Stimulated activated naive CD8-positive, alpha-beta T cell treated with anti-CD3 and anti-CD28 coated beads, Interleukin-15, Interleukin-2, amounts not matched to agents 100 U/mL and 50 U/mL, for 24 hours (primary cell): ENCODE data around the gene GPR162.

ENCODE experiments used
- ATAC-seq: fragments of 150-1000 bp; cut with Tn5 transposase; one replicate; pipeline ENCODE4 v1.10.0; 2021
- DNase-seq: peaks from one replicate; pipeline ENCODE4 v3.0.0; 2021

The GPR162 gene

DNA sequence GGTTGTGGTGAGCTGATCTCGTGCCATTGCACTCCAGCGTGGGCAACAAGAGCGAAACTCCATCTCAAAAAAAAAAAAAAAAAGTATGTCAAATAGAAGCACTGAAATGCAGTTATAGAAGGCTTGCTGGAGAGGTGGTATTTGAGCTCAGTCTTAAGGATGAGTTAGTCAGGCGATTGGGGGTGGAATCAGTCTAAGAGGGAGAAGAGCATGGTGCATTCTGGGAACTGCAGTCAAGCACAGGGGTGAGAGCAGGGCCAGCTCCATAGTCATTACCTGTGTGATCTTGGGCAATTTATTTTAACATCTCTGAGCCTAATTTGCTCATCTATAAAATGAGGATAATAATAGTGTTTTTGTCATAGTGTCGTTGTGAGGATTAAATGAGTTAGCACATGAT is 13.3 kb downstream of the GPR162 start:
- DNase-seq (no peak), ATAC-seq (no peak)

DNA sequence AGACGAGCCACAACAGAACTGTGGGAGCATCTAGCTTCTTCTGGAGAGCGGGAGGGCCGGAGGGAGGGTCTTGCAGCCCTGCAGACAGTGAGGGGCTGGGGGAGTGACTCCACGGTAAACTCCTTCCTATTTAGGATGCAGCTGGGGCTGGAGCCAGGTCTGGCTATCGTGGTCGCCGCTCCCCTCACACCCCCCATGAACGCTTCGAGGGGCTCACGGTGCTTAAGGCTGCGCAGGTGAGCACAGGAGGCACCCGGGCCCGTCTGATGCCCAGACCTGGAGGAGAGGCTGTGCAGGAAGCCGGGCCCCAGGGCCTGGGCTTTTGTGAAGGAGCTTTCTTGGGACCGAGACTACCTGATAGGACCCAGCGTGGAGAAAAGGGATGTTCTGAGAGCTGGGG is 15.2 kb downstream of the GPR162 start:
- ATAC-seq = no peak
- DNase-seq = no peak

DNA sequence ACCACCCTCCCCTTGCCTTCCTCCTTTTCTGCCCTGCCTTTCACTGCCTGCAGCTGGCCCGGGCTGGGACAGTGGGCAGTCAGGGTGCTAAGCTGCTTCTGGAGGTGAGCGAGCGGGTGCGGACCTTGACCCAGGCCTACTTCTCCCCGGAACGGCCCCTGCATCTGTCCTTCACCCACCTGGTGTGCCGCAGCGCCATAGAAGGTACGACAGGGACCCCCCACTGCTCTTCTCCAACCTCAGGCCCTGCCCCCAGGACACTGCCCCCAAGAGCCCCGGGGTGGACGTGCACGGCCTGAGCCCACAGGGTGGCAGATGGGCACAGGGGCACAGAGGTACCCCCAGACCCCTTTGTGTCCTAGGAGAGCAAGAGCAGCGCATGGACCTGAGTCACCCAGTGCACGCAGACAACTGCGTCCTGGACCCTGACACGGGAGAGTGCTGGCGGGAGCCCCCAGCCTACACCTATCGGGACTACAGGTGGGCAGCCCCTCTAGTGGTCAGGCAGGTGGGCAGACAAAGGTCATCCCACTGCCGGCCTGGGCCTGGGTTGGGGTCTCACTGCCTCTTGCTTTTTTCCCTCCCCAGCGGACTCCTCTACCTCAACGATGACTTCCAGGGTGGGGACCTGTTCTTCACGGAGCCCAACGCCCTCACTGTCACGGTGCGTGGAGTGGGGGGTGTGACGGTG is 15.9 kb downstream of the GPR162 start:
- DNase-seq = no peak
- no peak for ATAC-seq

DNA sequence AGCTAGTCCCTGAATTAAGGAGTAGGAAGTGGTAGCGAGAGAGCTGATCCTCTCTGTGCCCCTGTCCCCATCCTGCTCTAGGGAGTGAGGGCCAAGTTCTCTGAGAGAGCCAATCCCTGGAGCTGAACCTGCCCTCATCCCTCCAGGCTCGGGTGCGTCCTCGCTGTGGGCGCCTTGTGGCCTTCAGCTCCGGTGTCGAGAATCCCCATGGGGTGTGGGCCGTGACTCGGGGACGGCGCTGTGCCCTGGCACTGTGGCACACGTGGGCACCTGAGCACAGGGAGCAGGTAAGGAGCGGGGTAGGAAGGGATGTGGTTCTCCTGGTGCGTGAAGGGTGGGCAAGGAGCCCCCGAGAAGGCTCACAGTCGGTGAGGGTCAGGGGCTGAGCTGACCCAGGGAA is 17.2 kb downstream of the GPR162 start:
- no peak for DNase-seq
- ATAC-seq = no peak

DNA sequence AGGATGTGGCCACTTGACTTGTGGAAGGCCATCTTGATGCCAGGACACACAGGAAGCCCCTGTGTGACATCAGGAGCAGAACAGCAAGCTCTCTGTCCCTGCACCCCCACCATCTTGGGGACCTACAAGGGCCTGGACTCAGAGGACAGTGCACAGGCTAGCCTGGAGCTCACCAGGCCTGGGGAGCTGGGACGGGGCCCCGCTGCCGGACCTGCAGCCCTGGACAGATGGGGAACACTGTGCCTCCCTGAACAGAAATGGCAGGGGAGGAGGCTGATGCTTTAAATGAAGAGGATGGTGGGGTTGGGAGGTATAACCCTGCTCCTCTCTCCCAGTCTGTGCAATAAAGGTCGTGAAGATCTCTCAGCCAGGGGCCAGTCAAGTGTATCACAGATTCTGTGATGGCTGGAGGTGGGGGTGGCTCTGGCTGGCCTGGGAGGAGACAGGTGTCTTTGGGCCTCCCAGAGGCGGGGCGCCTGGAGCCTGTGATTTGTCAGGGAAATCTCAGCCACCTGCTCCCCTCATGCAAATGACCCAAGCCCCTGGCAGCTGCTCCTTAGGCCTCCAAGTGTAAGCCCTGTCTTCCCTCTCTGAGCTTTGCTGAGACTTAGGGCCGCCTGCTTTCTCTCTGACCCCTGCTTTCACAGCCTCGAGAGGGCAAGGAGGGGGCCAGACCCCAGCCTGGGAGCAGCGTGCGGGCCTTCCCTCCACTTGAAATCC is 18.0 kb downstream of the GPR162 start:
- ATAC-seq (no peak), DNase-seq (no peak)

DNA sequence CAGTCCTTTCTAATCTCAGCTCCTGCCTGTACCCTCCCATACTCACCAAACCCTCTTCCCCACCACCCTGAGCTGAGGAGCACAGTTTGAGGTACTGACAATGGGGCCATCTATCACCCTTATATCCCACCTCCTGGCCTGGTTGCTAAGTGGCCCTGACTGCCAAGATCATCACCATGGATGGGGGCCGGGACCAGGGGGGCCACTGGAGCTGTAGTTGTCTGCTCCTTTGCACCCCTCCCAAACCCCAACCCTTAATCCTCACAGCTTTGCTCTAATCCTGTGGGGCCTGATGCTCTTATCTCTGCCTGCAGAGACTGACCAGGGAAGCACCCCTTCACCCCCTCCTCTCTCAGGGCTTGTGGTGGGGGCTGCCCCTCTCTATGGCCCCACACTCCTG is 18.7 kb downstream of the GPR162 start:
- DNase-seq = no peak
- ATAC-seq = no peak

DNA sequence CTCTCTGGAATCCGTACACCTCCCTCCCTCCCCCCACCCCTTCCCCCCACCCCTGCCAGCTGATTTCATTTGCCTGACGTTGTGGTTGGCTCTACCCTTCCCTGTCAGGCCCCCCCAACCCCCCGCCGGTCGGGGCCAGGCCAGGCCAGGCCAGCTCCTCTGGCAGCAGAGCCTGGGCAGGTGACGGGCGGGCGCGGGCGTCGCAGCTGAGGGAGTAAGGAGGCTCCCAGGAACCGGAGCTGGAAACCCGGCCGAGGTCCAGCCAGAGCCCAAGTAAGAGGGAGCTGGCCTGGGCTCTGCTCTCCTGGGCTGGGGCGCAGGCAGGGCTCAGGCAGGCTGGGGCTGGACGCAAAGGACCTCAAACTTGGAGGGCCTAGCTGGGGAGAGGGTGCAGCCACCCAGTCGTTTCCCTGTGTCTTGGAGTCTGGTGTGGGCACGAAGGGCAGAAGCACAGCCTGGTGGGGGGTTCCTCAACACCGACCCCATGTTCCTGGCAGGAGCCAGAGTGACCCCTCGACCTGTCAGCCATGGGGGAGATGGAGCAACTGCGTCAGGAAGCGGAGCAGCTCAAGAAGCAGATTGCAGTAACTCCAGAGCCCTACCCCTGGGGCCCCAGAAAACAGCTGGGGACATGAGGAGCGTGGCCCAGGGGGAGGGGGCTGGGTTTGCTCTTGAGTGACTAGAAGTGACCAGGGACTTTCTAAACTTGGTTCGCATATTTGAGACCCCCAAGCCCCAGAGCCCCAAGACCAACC is 19.3 kb downstream of the GPR162 start, which contains the start of gene GNB3:
TSS of gene GNB3 (plus strand) at position 165 of the 755 bp plus-strand sequence. CDS start at position 528, 363 bp downstream.
- DNase-seq (no peak), ATAC-seq (no peak)

DNA sequence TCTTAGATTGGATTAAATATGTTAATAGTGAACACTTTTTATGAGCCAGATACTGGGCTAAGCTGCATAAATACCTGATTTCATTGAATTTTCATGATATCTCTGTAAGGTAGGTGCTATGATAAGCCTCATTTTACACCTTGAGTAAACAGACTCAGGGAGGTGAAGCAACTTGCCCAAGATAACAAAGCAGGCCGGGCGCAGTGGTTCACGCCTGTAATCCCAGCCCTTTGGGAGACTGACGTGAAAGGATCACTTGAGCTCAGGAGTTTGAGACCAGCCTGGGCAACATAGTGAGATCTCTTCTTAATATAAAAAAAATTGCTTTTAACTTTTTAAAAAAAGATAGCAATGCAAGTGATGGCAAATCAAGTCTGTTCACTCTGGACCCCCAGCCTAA is 20.5 kb downstream of the GPR162 start:
- DNase-seq (no peak), ATAC-seq (no peak)

DNA sequence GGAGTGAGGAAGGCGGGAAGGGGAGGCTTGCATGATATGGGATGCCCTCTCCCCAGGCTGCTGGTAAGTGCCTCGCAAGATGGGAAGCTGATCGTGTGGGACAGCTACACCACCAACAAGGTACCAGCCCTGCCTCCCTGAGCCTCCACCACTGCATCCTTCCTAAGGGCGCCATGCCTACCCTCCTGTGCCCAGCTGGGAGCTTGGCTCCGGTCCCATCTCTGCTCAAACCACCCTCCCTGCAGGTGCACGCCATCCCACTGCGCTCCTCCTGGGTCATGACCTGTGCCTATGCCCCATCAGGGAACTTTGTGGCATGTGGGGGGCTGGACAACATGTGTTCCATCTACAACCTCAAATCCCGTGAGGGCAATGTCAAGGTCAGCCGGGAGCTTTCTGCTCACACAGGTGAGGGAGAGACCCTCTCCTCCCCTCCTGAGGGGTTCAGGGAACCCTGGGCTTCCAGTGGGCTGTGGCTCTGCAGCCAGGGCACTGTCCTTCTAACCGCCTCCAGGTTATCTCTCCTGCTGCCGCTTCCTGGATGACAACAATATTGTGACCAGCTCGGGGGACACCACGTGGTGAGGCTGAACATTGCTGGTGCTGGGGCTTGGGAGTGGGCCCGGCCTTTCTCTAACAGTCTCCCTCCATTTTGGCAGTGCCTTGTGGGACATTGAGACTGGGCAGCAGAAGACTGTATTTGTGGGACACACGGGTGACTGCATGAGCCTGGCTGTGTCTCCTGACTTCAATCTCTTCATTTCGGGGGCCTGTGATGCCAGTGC is 21.7 kb downstream of the GPR162 start:
- ATAC-seq = no peak
- DNase-seq = no peak

DNA sequence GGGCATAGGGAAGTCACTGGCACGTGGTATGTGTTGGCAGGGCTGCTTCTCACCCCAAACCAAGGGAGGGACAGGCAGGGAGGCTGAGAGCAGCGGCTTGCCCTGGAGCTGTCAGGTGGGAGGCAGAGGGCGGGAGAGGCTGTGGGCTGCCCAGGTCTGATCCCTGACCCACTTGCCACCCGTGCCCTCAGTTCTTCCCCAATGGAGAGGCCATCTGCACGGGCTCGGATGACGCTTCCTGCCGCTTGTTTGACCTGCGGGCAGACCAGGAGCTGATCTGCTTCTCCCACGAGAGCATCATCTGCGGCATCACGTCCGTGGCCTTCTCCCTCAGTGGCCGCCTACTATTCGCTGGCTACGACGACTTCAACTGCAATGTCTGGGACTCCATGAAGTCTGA is 23.8 kb downstream of the GPR162 start:
- DNase-seq (no peak), ATAC-seq (no peak)

DNA sequence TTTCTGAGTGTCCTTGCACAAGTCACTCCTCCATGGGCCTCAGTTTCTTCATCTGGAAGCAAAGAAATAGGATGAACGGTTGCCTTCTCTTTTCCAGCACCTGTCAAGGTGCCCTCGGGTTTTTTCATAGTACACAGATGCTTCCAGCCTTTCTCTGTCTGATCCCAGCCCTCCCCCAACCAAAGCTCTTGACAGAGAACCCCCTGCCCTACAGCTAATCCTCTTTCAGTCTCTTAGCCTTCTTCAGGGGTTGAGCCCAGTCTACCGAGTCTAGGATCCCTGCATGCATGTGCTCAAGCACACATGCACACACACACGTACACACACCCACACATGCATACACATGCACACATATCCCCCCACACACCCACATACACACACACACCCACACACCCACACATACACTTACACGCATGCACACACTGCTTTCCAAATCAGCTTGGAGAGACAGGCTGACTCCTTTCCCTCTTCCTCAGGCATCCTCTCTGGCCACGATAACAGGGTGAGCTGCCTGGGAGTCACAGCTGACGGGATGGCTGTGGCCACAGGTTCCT is 24.8 kb downstream of the GPR162 start:
- no peak for ATAC-seq

DNA sequence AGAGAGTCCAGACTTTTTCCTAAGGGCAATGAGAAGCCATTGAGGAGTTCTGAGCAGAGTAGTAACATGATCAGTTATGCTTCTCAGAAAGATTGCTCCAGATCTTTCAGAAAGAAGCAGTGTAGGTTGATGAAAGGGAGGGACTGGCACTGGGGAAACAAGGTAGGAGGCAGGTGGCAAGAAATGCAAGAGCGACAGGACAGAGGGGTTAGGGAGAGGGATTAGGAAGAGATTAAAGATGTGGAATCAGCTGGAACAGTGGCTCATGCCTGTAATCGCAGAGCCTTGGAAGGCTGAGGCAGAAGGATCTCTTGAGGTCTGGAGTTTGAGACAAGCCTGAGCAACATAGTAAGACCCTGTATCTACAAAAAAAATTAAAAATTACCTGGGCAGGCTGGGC is 26.1 kb downstream of the GPR162 start:
- DNase-seq (no peak), ATAC-seq (no peak)

More for the DNA sequence above, 24.8 kb downstream of the GPR162 start:
- no peak for DNase-seq

DNA sequence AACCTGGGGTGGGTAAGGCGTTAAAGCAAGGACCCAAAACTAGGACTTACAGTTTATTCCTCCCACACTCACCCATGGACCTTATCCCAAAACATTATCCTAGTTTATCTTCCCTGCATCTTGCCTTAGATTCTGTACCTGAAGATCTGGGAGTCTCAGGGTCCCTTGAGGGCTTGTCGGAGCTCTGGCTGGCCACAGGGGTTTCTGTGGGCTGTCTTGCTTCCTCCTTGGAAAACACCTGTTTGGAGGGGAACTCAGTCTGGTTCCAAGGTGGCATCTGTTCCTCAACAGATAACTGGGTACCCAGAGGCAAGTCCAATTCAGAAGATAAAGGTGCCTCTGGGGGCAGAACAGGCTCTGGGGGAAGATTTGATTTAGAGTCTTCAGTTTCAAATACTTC is 27.8 kb downstream of the GPR162 start:
- ATAC-seq (no peak), DNase-seq (no peak)

DNA sequence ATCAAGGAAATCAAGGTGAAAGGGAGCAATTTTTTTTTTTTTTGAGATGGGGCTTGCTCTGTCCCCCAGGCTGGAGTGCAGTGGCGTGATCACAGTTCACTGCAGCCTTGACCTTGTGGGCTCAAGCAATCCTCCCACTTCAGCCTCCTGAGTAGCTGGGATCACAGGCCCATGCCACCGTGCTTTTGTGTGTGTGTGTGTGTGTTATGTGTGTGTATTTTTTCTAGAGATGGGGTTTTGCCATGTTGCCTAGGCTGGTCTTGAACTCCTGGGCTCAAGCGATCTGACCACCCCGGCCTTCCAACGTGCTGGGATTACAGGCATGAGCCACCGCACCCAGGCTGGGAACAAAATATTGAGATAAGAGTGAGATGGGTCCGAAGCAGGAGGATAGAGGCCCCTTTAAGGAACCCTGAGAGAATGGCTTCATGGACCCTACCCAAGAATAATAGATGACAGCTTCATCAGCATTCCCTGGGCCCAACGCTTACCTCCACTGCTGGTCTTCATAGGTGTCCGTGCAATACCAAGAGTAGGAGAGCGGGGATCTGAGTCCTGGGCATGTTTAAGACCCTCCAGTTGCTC is 28.4 kb downstream of the GPR162 start:
- ATAC-seq (no peak), DNase-seq (no peak)

DNA sequence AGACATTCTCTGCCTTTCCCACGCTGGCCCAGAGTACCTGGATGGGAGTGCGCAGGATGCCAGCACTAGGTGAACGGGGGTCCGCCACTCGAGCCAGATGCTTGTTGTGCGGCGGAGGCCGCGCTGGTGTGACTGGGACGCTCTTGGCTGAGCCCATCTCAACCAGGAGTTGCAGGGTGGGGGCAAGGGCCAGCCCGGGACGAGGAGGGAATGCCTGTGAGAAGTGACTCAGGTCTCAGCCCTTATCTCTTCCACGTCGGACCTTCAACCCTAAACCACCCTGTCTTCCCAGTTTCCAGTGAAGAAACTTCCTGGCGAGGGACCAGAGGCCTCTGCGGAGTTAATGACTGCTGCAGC is 29.2 kb downstream of the GPR162 start:
- DNase-seq = no peak
- ATAC-seq = no peak

DNA sequence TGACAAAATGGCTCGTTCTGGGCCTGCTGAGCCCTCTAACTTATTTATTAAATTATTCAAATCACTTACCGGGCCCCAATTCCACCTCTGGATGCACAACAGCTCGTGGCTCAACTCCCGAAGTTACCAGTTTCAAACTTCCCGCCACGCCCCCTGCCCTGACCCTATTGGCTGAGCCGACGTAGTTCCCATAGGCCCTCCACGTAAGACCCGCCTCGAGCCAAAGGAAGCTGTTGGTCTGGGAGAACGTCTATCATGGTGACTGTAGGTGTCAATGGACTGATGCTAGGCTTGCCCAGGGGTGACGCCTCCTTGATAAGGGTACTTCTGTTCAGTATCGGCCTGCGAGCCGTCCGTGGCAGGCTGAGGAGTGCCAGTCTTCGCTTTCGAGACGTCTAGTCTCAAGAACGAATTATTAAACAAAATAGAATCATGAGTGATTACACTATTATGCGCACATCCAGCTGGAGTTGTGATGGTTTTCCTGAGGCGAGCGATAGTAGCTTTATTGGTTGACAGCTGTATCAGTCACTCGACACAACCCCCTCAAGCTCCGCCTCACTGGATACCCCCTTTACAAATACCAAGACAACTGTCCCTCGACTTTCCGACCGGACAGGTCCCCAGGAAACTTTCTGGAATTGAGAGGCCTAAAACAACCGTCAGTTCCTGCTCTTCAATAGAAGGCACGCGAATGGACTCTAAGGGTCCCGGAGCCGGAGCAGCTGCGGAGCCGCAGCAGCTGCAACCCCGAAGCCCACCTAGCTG is 29.7 kb downstream of the GPR162 start, which contains the start of gene CDCA3:
TSS of gene CDCA3 (minus strand) at position 134 of the 768 bp plus-strand sequence. CDS start 334 bp downstream, outside the sequence.
- DNase-seq (peak; percentile 97), ATAC-seq (peak; percentile 60)

DNA sequence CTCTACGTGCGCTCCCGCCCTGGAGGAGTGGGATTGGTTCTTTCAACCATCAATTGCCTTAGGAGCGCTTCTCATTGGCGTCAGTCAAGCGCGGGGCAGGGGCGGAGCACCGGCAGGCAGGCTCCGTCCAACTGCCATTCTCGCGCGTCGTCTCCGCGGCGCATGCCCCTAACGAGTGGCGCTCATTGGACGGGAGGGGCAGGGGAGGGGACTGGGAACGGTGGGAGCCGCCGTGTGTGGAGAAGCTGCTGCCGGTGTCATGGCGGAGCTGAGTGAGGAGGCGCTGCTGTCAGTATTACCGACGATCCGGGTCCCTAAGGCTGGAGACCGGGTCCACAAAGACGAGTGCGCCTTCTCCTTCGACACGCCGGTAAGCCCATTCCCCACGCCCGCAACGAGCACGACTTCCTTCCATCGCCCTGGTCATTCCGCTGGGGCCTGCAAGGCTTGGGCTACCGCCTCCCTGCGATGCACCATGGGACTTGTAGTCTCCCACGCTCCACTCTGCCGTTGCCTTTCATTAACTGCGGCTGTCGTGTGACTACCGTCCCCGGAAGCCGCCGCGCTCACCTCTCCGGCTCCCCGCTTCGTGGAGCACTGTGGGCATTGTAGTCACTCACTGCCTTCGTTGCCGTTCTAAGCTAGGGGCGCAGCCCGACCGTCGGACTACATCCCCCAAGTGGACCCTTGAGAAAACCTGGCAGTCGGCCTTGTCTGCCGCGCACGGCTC is 30.5 kb downstream of the GPR162 start, which contains the start of gene USP5:
TSS of gene USP5 (plus strand) at position 230 of the 730 bp plus-strand sequence. CDS start at position 260, 30 bp downstream.
- peak; percentile 97 for DNase-seq
- peak; percentile 87 for ATAC-seq

DNA sequence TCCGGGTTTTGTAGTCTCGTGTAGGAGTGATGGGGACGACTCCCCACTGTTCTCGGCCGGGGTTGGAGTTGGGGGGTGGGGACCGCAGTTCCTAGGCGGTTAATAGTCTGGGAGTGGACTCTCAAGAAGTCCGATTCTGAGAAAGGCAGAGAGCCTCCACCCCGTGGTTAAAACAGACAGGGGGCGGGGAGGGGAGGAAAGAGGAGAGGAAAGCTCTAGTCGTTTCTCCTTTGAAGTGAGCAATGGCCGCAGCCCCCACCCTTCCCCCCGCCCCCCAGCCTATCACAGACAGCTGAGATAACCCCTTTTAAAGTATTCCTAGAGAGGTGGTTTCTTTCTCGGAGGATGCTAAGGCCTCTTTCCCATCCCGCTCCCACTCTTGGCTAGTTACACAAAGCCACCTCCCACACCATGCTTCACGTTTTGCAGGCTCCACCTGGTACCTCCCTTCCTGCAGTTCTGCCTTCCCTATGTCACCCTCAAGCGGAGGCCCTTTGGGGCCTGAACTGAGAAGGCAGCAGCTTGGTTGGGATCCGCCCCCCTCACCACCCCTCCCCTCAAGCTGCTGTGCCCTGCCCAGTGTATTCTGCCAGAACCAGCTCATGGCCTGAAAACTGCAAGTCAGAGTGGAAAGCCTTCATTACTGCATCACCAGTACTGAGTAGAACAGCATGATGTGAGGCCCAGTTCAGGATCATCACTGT is 31.2 kb downstream of the GPR162 start:
- ATAC-seq = peak; percentile 5
- DNase-seq = peak; percentile 72

DNA sequence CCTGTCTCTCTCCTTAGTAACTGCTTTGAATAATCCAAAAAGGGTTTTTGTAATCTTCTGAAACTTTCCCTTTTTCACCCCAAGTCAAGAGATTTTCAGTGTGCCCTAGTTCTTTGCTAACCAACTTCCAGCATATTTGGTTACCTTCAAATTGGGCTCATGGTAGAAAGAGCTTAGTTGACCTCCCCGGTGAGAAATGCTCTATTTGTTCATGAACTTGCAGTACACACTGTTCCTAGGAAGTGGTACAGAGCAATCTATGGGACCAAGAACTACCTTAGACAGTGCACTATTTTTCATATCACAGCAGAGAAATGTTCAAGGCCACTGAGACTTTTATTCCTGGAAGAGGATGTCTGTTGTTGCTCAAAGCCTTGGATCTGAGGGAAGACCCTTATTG is 32.0 kb downstream of the GPR162 start:
- no peak for DNase-seq

More for the DNA sequence above, 32.0 kb downstream of the GPR162 start:
- ATAC-seq = no peak
